ENCODE data around the gene DDX25.

The DDX25 gene

GRCh38 chr11:125933030-125933813 is 28.9 kb downstream of the DDX25 start:
- FAIRE-seq (no peak), DNase-seq (ENCODE audit: low spot score) (no peak)

GRCh38 chr11:125934473-125934872 is 30.2 kb downstream of the DDX25 start:
- DNase-seq (ENCODE audit: low spot score) (no peak), FAIRE-seq (no peak)

- FAIRE-seq (no peak), DNase-seq (ENCODE audit: low spot score) (no peak)
Observed at GRCh38 chr11:125935056-125935455, 30.7 kb downstream of the DDX25 start.

- FAIRE-seq, result no peak
- no peak for DNase-seq (ENCODE audit: low spot score)
Observed at GRCh38 chr11:125935618-125936199, 31.4 kb downstream of the DDX25 start.

GRCh38 chr11:125938418-125938817 is 34.1 kb downstream of the DDX25 start:
- DNase-seq (ENCODE audit: low spot score) (no peak), FAIRE-seq (no peak)

- no peak for FAIRE-seq
- no peak for DNase-seq (ENCODE audit: low spot score)
Observed at GRCh38 chr11:125939081-125939521, 34.8 kb downstream of the DDX25 start.

GRCh38 chr11:125940145-125940544 is 35.8 kb downstream of the DDX25 start:
- DNase-seq (ENCODE audit: low spot score), result no peak
- FAIRE-seq, result no peak

GRCh38 chr11:125941267-125941618 is 36.9 kb downstream of the DDX25 start:
- DNase-seq (ENCODE audit: low spot score), result no peak
- FAIRE-seq, result no peak

- DNase-seq (ENCODE audit: low spot score) (peak; percentile 14), FAIRE-seq (no peak)
Observed at GRCh38 chr11:125941619-125942611, 37.6 kb downstream of the DDX25 start.

- no peak for FAIRE-seq
- no peak for DNase-seq (ENCODE audit: low spot score)
Observed at GRCh38 chr11:125942771-125943428, 38.6 kb downstream of the DDX25 start.

- no peak for DNase-seq (ENCODE audit: low spot score)
- no peak for FAIRE-seq
Observed at GRCh38 chr11:125943661-125944349, 39.5 kb downstream of the DDX25 start.

GRCh38 chr11:125944350-125945010 is 40.2 kb downstream of the DDX25 start:
- DNase-seq (ENCODE audit: low spot score), result no peak
- FAIRE-seq, result no peak

GRCh38 chr11:125945011-125945796 is 40.9 kb downstream of the DDX25 start:
- no peak for DNase-seq (ENCODE audit: low spot score)
- FAIRE-seq, result no peak

- no peak for DNase-seq (ENCODE audit: low spot score)
- FAIRE-seq, result no peak
Observed at GRCh38 chr11:125945797-125946520, 41.7 kb downstream of the DDX25 start, which contains the start of gene VSIG10L2. Gene VSIG10L2 (plus strand): TSS chr11:125946044. CDS start chr11:125946056, 12 bp downstream.

- DNase-seq (ENCODE audit: low spot score) (no peak), FAIRE-seq (no peak)
Observed at GRCh38 chr11:125946712-125947418, 42.6 kb downstream of the DDX25 start.

GRCh38 chr11:125947419-125948277 is 43.3 kb downstream of the DDX25 start:
- no peak for FAIRE-seq

More at GRCh38 chr11:125947419-125948277, 43.3 kb downstream of the DDX25 start:
- DNase-seq (ENCODE audit: low spot score), result no peak
